ENCODE data around the gene INSC. TPM values are rescaled to one million over a fixed set of nuclear protein-coding genes. Genes with fewer than 3 reads are reported as not detected.

The INSC gene
- total and polyA plus RNA-seq, 2 of the 8 experiments (the other 6 are each of a cell fraction or from before 2014, with no cell fraction given) = 0.58 to 0.59 TPM

- no peak for TF ChIP-seq RNF2 (IDR thresholded peaks at IDR 0.05; ENCODE audit: borderline replicate concordance, low read depth, low read length, missing control alignments, poor library complexity, severe bottlenecking)
- TF ChIP-seq HDAC6 (IDR thresholded peaks at IDR 0.05; ENCODE audit: low read depth, low read length) = no peak
- no peak for TF ChIP-seq SUZ12 (IDR thresholded peaks at IDR 0.05; ENCODE audit: low read length)
- no peak for TF ChIP-seq POLR2A (IDR thresholded peaks at IDR 0.05; ENCODE audit: control extremely low read depth in 1 of 2, low read depth in 2 of 2, low read length in 2 of 2)
- no peak for TF ChIP-seq CHD7 (IDR thresholded peaks at IDR 0.05; ENCODE audit: insufficient replicate concordance, low read length)
- no peak for TF ChIP-seq SP4 (IDR thresholded peaks at IDR 0.05; ENCODE audit: low read length)
- TF ChIP-seq RXRA (IDR thresholded peaks at IDR 0.05; ENCODE audit: insufficient read depth, low read depth, low read length) = no peak
- no peak for TF ChIP-seq MAFK (IDR thresholded peaks at IDR 0.05; ENCODE audit: low read depth, low read length)
These were observed 42.1 kb upstream of the INSC start (continued) for GRCh38 chr11:15072551-15073143.
